ENCODE measurements around the gene SEMA6B. TPM values are rescaled to one million over a fixed set of nuclear protein-coding genes. Genes with fewer than 3 reads are reported as not detected.

The SEMA6B gene
- total and polyA plus RNA-seq, 2 of the 8 experiments (the other 6 are each of a cell fraction or from before 2014, with no cell fraction given) = 31.3 to 54.4 TPM

- Histone ChIP-seq H3K4ac (replicated peaks; ENCODE audit: insufficient read length, low read depth, low read length) (no peak overlapping the region), H3K23ac (ENCODE audit: insufficient read length) (no peak overlapping the region), H2BK12ac (ENCODE audit: low read depth, low read length) (no peak overlapping the region), H4K91ac (replicated peaks; ENCODE audit: insufficient read length, low read length) (no peak overlapping the region), H3K27me3 (replicated peaks in 1 of 4; ENCODE audit: control insufficient read depth in 3 of 4, extremely low read depth in 1 of 4, insufficient read depth in 3 of 4, low read length in 3 of 4) (no peaks in the 10 kb centered on the region; a peak in 1 of 7 replicates), H3K36me3 (ENCODE audit: control insufficient read depth in 2 of 4, insufficient read depth in 4 of 4, low read length in 3 of 4) (peaks cover 14 to 71% (median 56%) of the 10 kb centered on the region in 4 experiments), H2BK20ac (ENCODE audit: low read length) (no peak overlapping the region), H3K27ac (ENCODE audit: low read depth, low read length) (no peak overlapping the region), H2BK15ac (ENCODE audit: low read length) (no peak overlapping the region), H3K79me1 (ENCODE audit: low read depth, low read length) (peaks cover 6% of the 10 kb centered on the region), H2BK5ac (ENCODE audit: low read depth, low read length) (no peak overlapping the region), H3K18ac (ENCODE audit: extremely low read depth, low read length) (no peak overlapping the region), H2AK5ac (ENCODE audit: low read depth, low read length) (no peak overlapping the region), H4K5ac (ENCODE audit: insufficient read length, low read depth, low read length) (no peak overlapping the region), H2BK120ac (replicated peaks; ENCODE audit: low read depth, low read length) (no peak overlapping the region), H3K9ac (replicated peaks in 1 of 4; ENCODE audit: extremely low read depth in 1 of 4, low read depth in 3 of 4, low read length in 3 of 4) (no peak overlapping the region), H4K8ac (ENCODE audit: extremely low read depth, insufficient read depth, low read length) (no peak overlapping the region), H3K56ac (replicated peaks; ENCODE audit: insufficient read length, low read depth, low read length) (no peak overlapping the region), H3K4me2 (ENCODE audit: insufficient read depth in 1 of 2, low read depth in 2 of 2, low read length in 2 of 2) (no peak overlapping the region), H3K23me2 (ENCODE audit: low read depth, low read length) (peaks cover 10% of the 10 kb centered on the region; the same call in 1 of the 2 replicates), H3K79me2 (ENCODE audit: control insufficient read depth in 1 of 2, insufficient read depth in 2 of 2, low read length in 2 of 2) (0 out of 4 replicates have a peak, but pooled peaks cover 0 to 3% of the 10 kb centered on the region in 2 experiments), H3K9me3 (ENCODE audit: insufficient read depth in 2 of 2, low read depth in 1 of 2, low read length in 1 of 2) (no peaks in the 10 kb centered on the region), H2AFZ (ENCODE audit: low read length) (no peak overlapping the region), H3K4me1 (replicated peaks in 1 of 4; ENCODE audit: control insufficient read depth in 3 of 4, insufficient read depth in 4 of 4, low read length in 3 of 4) (no peaks in the 10 kb centered on the region), H3K4me3 (ENCODE audit: extremely low read depth in 1 of 4, insufficient read depth in 2 of 4, low read depth in 3 of 4, low read length in 4 of 4) (no peak overlapping the region), H3K14ac (ENCODE audit: insufficient read length) (no peak overlapping the region), H4K20me1 (replicated peaks in 1 of 2; ENCODE audit: control insufficient read depth in 1 of 2, insufficient read depth in 2 of 2, low read length in 2 of 2) (peaks cover 7 to 17% of the 10 kb centered on the region in 2 experiments)
- no peak for FAIRE-seq
- DNase-seq (ENCODE audit: low read depth in 1 of 2, low spot score in 2 of 2) = no peak
- POLR2A ChIA-PET (ENCODE audit: partially characterized antibody) = interaction anchor here (0.8 to 3.8 kb wide), 7 partner anchors 10 to 46 kb away, joined by 3 to 19 read pairs (median 3); partner anchors contain the start of gene UBXN6
- CTCF ChIA-PET (ENCODE audit: partially characterized antibody) = interaction anchor here (0.6 to 2.7 kb wide), 2 partner anchors 29 to 30 kb away, joined by 3 to 13 read pairs; no protein-coding TSS in a partner anchor
- WGBS, 2 experiments (ENCODE audit: extremely low coverage in 1 of 2, insufficient coverage in 1 of 2, insufficient read length in 1 of 2, insufficient replicate concordance in 2 of 2, low coverage in 1 of 2, low lambda C conversion rate in 2 of 2, missing lambda C conversion rate in 1 of 2) = 97% methylated on average over 27 of the region's 61 CpGs; no CpG with 5 or more reads in 1 of the 2 experiments
- TF ChIP-seq BCL11A (IDR thresholded peaks at IDR 0.05; ENCODE audit: low read depth in 2 of 2, low read length in 2 of 2) = no peak
- no peak for TF ChIP-seq TBP (IDR thresholded peaks at IDR 0.05; ENCODE audit: low read depth, low read length)
- no peak for TF ChIP-seq POLR2AphosphoS5 (IDR thresholded peaks at IDR 0.05; ENCODE audit: low read depth, low read length)
- no peak for TF ChIP-seq ATF3 (IDR thresholded peaks at IDR 0.05; ENCODE audit: insufficient read depth, low read depth, low read length)
- TF ChIP-seq SP4 (IDR thresholded peaks at IDR 0.05; ENCODE audit: low read length) = no peak
- TF ChIP-seq CTBP2 (IDR thresholded peaks at IDR 0.05; ENCODE audit: borderline replicate concordance, insufficient read depth, insufficient read length, low read length) = no peak
- no peak for TF ChIP-seq BRCA1 (IDR thresholded peaks at IDR 0.05; ENCODE audit: low read depth, low read length)
- no peak for TF ChIP-seq SP1 (IDR thresholded peaks at IDR 0.05; ENCODE audit: low read depth, low read length)
- TF ChIP-seq RNF2 (IDR thresholded peaks at IDR 0.05; ENCODE audit: borderline replicate concordance, low read depth, low read length, missing control alignments, poor library complexity, severe bottlenecking) = no peak
- TF ChIP-seq CHD1 (IDR thresholded peaks at IDR 0.05; ENCODE audit: low read depth, low read length) = no peak
- TF ChIP-seq TEAD4 (IDR thresholded peaks at IDR 0.05; ENCODE audit: low read depth, low read length) = no peak
- no peak for TF ChIP-seq POLR2A (IDR thresholded peaks at IDR 0.05; ENCODE audit: control extremely low read depth in 1 of 2, low read depth in 2 of 2, low read length in 2 of 2)
- TF ChIP-seq TCF12 (IDR thresholded peaks at IDR 0.05; ENCODE audit: low read depth, low read length) = no peak
These were observed 65.4 kb downstream of the SEMA6B start for GRCh38 chr19:4493929-4494690.

Measured in H1 (cell line).